GM12801 (cell line): Measurements from ENCODE around the gene PITPNB.

ENCODE experiments used
- TF ChIP-seq, protein P1 (sequence below): IDR thresholded peaks from one replicate; pipeline ENCODE4 v1.5.1; 2011; ENCODE audit warnings: control low read depth; ENCODE audit not compliant: insufficient read length; ENCODE audit errors: extremely low read depth

The PITPNB gene

DNA sequence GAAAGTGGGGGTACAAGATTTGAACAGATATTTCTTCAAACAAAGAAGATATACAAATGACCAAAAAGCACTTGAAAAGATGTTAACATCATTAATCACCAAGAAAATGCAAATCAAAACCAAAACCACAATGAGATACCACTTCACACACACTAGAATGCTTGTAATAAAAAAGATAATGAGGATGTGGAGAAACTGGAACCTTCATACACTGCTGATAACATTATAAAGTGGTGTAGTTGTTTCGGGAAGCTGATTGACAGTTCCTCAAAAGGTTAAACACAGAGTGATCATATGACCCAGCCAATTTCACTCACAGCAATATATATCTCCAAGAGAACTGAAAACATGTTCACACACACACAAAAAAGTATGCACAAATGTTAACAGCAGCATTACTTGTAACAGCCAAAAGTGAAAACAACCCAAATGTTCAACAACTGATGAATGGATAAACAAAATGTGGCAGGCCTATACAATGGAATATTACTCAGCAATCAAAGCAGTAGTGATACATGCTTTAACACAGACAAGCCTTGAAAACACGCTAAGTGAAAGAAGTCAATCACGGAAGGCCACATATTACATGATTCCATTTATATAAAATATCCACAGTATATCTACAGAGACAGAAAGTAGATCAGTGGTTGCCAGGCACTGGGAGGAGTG, 15.1 kb downstream of the PITPNB start:
- TF ChIP-seq, protein P1, sequence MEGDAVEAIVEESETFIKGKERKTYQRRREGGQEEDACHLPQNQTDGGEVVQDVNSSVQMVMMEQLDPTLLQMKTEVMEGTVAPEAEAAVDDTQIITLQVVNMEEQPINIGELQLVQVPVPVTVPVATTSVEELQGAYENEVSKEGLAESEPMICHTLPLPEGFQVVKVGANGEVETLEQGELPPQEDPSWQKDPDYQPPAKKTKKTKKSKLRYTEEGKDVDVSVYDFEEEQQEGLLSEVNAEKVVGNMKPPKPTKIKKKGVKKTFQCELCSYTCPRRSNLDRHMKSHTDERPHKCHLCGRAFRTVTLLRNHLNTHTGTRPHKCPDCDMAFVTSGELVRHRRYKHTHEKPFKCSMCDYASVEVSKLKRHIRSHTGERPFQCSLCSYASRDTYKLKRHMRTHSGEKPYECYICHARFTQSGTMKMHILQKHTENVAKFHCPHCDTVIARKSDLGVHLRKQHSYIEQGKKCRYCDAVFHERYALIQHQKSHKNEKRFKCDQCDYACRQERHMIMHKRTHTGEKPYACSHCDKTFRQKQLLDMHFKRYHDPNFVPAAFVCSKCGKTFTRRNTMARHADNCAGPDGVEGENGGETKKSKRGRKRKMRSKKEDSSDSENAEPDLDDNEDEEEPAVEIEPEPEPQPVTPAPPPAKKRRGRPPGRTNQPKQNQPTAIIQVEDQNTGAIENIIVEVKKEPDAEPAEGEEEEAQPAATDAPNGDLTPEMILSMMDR = no peak

DNA sequence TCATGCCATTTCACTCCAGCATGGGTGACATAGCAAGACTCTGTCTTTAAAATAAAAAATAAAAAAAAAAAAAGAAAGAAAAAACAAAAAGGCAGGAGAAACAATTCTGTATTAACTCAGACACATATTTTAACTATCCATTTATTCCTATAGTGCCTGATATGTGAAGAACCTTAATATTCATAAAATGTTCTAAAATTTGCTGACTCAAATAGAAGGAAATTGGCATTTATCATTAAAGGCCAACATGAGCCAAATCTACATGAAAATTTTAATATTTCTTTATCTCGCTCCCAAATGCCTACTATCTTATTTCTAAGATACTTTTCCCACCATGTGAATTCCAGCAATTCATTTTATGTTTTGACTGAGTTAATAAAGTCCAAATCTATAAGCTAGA, 18.9 kb downstream of the PITPNB start:
- TF ChIP-seq, protein P1 = no peak

DNA sequence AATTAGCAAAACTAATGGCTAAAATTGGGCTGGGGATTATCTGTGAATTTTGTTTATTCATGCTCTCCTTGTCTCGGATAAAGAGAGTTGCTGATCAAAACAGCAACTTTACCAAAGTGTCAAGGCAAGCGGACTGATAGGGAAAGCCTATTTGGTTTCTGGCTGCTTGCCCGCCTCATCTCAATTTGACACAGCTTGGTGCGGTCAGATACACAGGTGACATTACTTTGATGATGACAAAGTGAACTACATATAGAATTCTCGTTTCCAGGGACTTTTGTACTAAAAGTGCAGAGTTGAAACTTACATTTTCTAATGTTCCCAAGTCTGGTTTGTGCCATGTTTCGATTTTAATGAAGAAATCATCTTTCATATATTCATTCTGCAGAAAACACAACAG, 22.8 kb downstream of the PITPNB start:
- TF ChIP-seq, protein P1 = no peak

DNA sequence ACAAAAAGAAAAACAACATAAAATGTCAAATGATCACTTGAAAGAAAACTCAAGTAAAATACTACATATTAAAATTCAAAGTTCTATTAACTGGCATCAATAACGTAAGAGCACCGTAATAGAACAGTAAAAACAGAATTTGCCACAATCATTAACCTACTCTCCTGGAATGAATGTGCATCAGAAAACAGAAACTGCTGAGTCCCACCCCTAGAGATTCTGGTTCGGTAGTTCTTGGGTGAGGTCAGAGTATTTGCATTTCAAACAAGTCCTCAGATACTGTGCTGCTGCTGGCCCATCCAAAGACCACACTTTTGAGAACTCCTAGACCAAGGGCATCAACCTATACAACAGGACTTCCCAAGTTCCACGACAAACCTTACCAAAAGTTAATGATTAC, 23.5 kb downstream of the PITPNB start:
- TF ChIP-seq, protein P1 = no peak

DNA sequence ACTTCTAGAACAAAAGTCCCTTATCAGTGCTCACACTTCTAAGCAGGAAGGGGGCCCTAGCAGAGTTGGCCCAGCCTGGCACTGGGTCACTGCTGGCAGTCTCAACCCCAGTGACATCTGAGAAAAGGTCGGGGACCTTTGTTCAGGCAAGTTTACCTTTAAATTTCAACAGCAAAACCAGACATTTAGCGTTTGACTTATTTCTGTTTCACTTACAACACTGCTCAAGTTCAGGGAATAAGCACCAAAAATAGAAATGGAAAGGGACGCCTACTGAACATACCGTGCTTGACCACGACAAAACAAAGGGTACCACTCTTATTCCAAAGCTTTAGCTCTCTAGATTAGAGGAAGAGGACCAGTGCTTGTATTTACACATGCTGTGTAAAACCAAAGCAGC, 26.2 kb downstream of the PITPNB start:
- TF ChIP-seq, protein P1 = no peak

DNA sequence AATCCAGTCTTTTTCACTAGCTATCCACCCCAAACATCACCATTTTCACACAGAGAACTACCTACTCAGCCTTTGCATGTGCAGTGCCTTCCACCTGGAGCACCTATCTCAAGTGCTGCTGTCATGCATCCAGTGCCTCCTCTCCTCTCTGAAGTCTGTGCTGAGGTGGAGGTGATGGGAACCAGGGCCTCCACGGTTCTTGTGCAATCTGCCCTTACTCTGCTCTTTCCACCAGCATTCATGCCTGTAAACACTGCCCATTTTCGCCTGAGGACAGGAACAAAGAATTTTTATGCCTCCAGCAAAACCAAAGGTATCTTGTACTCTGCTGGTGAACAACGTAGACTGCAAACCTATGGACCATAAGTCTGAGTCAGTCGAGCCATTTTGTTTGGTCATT, 27.0 kb downstream of the PITPNB start:
- TF ChIP-seq, protein P1 = no peak

DNA sequence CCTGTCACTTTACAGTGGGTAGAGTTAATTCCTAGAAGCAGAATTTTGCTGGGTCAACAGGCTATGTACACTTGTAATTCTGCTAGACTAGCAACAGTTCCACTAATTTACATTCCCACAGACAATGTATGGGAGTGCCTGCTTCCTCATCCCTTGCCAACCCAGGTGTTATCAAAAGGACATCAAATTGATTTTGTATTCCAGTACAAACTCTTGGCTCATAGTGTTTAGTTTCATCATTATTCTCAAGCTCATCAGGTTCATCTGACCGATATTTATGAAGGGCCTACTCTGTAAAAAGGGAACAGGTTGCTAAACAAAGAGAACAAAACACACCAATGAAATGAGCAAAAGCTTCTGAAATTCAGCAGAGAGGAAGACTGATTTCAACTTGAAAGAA, 30.7 kb downstream of the PITPNB start:
- TF ChIP-seq, protein P1 = no peak

DNA sequence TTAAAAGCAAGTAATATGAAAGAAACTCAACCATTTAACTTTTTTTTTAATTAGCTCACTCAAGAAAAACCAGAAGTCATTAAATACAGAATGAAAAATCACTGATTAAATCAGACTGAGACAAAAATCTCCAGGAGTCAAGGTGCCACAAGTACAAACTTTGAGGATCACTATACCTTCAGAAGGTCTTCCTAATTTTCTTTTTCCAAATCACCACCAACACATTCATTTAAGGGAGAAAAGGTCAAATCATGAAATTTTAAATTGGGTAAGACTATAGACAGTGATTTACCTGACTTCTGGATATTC, 32.3 kb downstream of the PITPNB start:
- TF ChIP-seq, protein P1 = no peak
